ENCODE results near the gene U2AF2.
A peak's percentile ranks its signal among the peaks of the same experiment; 100 is the strongest.

- no peak for TF ChIP-seq CHD1 (IDR thresholded peaks at IDR 0.05; ENCODE audit: low read length)
- peak; percentile 98 for TF ChIP-seq MYC (IDR thresholded peaks at IDR 0.05; ENCODE audit: low read depth, low read length)
- peak; percentile 69; the same call in 1 of the 2 replicates for TF ChIP-seq MYC (CRISPR knock-in tag; IDR thresholded peaks at IDR 0.05; ENCODE audit: borderline replicate concordance, low read depth)
- peak in 1 of 2 experiments; percentile 36; a peak in 1 of 4 replicates for TF ChIP-seq SIN3A (IDR thresholded peaks at IDR 0.05; ENCODE audit: borderline replicate concordance in 2 of 2, control insufficient read depth in 1 of 2, low read depth in 2 of 2, low read length in 2 of 2)
- peak; percentile 99 for TF ChIP-seq FOXP1 (CRISPR knock-in tag; IDR thresholded peaks at IDR 0.05)
- no peak for TF ChIP-seq ZNF717 (CRISPR knock-in tag; IDR thresholded peaks at IDR 0.05)
Measured at GRCh38 chr19:55640043-55640576, 14.7 kb upstream of the U2AF2 start.

Data from K562 (cell line).